T-cell (primary cell): ENCODE measurements around the gene DNAJA4. TPM values are rescaled to one million over a fixed set of nuclear protein-coding genes. Genes with fewer than 3 reads are reported as not detected.

Experiments used
- ATAC-seq, 4 experiments: fragments of 200-7000 bp in 3 of 4; fragments of 150-1000 bp in 1 of 4; cut with Tn5 transposase; replicated peaks in 1 of 4; 1 replicate in 3 of 4; 2 replicates in 1 of 4; pipeline ENCODE4 v1.10.0; 2021; ENCODE audit warnings: moderate library complexity in 3 of 4, mild to moderate bottlenecking in 2 of 4, moderate number of reproducible peaks in 1 of 4
- CTCF ChIA-PET, 2 donors: fragments of 300-600 bp; sonication (Branson Sonifier 250); formaldehyde crosslinking; loops; one replicate each; lab custom pipeline; 2022; ENCODE audit warnings: antibody characterized with exemption in 2 of 2; lab: Charles Lee
- POLR2A ChIA-PET, 2 donors: fragments of 300-600 bp; sonication (Branson Sonifier 250); formaldehyde crosslinking; loops; one replicate each; lab custom pipeline; 2022; ENCODE audit warnings: antibody characterized with exemption in 2 of 2; lab: Charles Lee
- DNase-seq, 35 experiments: peaks; one replicate each; pipeline versions ENCODE4 v3.0.0 to v3.0.0-alpha.2; 2013 to 2023
- H3K27ac ChIP-seq: one replicate; pipeline ENCODE4 v1.5.1; 2013; ENCODE audit warnings: low read length
- H3K27me3 ChIP-seq, 2 experiments: replicated peaks in 1 of 2; 1 replicate in 1 of 2; 2 replicates in 1 of 2; pipeline versions ENCODE4 v1.6.1 to v1.7.0; 2013; ENCODE audit warnings: low read length in 1 of 2, mixed read lengths in 1 of 2; ENCODE audit not compliant: control insufficient read depth in 2 of 2, insufficient read depth in 2 of 2; ENCODE audit errors: extremely low read depth in 1 of 2
- H3K36me3 ChIP-seq, 2 donors: 1 replicate in 1 of 2; 2 replicates in 1 of 2; pipeline versions ENCODE4 v1.6.1 to v1.7.0; 2013; ENCODE audit warnings: low read length in 1 of 2; ENCODE audit not compliant: control insufficient read depth in 2 of 2, insufficient read depth in 1 of 2; ENCODE audit errors: extremely low read depth in 1 of 2
- H3K4me1 ChIP-seq, 2 experiments: 1 replicate in 1 of 2; 2 replicates in 1 of 2; pipeline versions ENCODE4 v1.6.1 to v1.7.0; 2013; ENCODE audit warnings: low read length in 2 of 2, mixed read lengths in 1 of 2; ENCODE audit not compliant: insufficient read depth in 2 of 2, control insufficient read depth in 1 of 2; ENCODE audit errors: extremely low read depth in 1 of 2
- H3K4me3 ChIP-seq, 2 donors: 1 replicate in 1 of 2; 2 replicates in 1 of 2; pipeline versions ENCODE4 v1.5.1 to v1.7.0; 2013; ENCODE audit warnings: mild to moderate bottlenecking in 2 of 2, low read length in 1 of 2, moderate library complexity in 1 of 2; ENCODE audit not compliant: control insufficient read depth in 1 of 2; ENCODE audit errors: extremely low read depth in 1 of 2
- H3K9me3 ChIP-seq: 2 replicates; pipeline ENCODE4 v1.7.0; 2013
- H3K27ac Mint-ChIP-seq, 2 donors: one replicate each; pipeline ENCODE4 v1.8.0; 2020 to 2021; ENCODE audit warnings: mild to moderate bottlenecking in 2 of 2, mixed read lengths in 2 of 2
- H3K27me3 Mint-ChIP-seq, 2 donors: one replicate each; pipeline ENCODE4 v1.8.0; 2021 to 2022; ENCODE audit warnings: mixed read lengths in 2 of 2
- H3K36me3 Mint-ChIP-seq: one replicate; pipeline ENCODE4 v1.8.0; 2021; ENCODE audit warnings: mixed read lengths
- H3K4me1 Mint-ChIP-seq, 3 donors: one replicate each; pipeline ENCODE4 v1.8.0; 2020 to 2022; ENCODE audit warnings: mixed read lengths in 3 of 3, mild to moderate bottlenecking in 1 of 3
- H3K4me3 Mint-ChIP-seq, 3 donors: one replicate each; pipeline ENCODE4 v1.8.0; 2020 to 2022; ENCODE audit warnings: mild to moderate bottlenecking in 3 of 3, mixed read lengths in 3 of 3, moderate library complexity in 3 of 3
- H3K9me3 Mint-ChIP-seq, 3 donors: one replicate each; pipeline ENCODE4 v1.8.0; 2020 to 2022; ENCODE audit warnings: mixed read lengths in 3 of 3
- WGBS: methylation state at CpG from one replicate; pipeline ENCODE4 v1.1.5; 2013; ENCODE audit warnings: missing lambda C conversion rate; ENCODE audit not compliant: insufficient coverage; 5-methylcytosine and 5-hydroxymethylcytosine counted together
- total RNA-seq, 35 experiments: library from RNA in 6 of 35; stranded (reverse) in 6 of 35; fragments of 120-200 nt in 1 of 35; gene quantifications; one replicate each; pipeline versions ENCODE4 v1.2.1 to v1.2.4 and lab custom pipeline; 2013 to 2026

Gene DNAJA4
- total RNA-seq, 5 donors from 2014 or later (not counting 1 experiment from before 2014, with no cell fraction given), result 29.0 to 50.4 (median 32.6) TPM

DNA sequence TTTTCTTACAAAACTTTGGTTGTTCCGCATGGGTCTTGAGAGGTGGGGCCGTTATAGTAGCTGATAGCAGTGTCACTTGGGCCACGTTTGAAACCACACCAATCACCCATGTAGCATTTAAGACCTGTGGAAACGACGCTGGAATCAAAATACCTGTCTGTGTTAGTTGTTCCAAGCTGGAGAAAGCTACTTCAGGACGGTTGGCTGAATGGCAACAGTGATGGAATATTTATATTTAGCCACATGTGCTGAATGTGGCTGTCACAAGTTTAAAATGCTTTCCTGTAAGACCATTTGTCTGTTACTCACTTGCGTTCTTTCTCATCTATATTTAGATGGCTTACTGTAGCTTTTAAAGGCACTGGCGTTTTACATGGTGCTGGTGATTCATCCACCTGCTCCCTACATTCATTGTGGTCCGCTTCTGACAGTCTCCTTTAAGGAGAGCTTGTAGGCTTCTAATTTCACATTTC is 1.4 kb downstream of the DNAJA4 start:
- peak overlapping the region in 1 of 2 donors; percentile 74 for H3K4me3 ChIP-seq
- Mint-ChIP-seq H3K36me3 (peaks cover 4% of the 10 kb centered on the region), H3K4me3 (peak overlapping the region; percentile 76 to 86 (median 83)), H3K9me3 (no peaks in the 10 kb centered on the region), H3K27me3 (no peaks in the 10 kb centered on the region), H3K4me1 (peaks cover 33 to 36% (median 36%) of the 10 kb centered on the region in 3 donors), H3K27ac (peak overlapping the region; percentile 85 to 88)
- DNase-seq, result peak in 1 of 35 experiments; percentile 15
- H3K27me3 ChIP-seq, result no peaks in the 10 kb centered on the region
- ChIA-PET CTCF (interaction anchor here (0.6 to 1.5 kb wide), 4 partner anchors 34 to 162 kb away, joined by 3 to 7 read pairs (median 4); partner anchors contain the start of gene SKIC8 (in 1 of the 2)), POLR2A (interaction anchor here (0.6 to 1.5 kb wide), 4 partner anchors 34 to 171 kb away, joined by 3 to 8 read pairs (median 4); partner anchors contain the start of gene SKIC8 (in 2 of the 2))
- peaks cover 0 to under 1% of the 10 kb centered on the region in 2 donors for H3K36me3 ChIP-seq
- no peak for ATAC-seq
- WGBS, result 70% methylated on average over 2 of the region's 9 CpGs
- H3K9me3 ChIP-seq, result no peaks in the 10 kb centered on the region
- H3K27ac ChIP-seq, result peak overlapping the region; percentile 74
- H3K4me1 ChIP-seq, result peaks cover 10 to 23% of the 10 kb centered on the region in 2 experiments

DNA sequence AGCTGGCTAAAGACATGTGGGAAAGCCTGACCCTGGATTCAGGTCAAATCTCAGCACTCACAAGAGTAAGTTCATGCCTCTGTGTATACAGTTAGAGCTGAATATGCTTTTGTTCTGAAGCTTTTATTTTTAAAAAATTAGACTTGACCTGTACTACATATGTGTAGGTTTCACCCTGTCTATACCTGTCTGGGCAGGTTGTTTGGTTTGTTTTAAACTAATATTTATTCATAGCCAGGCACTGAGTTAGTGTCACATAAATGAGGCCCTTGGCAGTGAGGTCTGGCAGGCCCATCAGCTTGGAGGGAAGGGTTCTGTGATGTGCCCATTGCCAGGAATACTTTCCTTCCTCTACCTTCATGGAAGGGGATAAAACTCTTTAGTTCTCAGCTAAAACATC is 1.9 kb downstream of the DNAJA4 start:
- ATAC-seq (no peak), DNase-seq (no peak)
- POLR2A ChIA-PET, result interaction anchor here (0.6 to 1.4 kb wide), 3 partner anchors 33 to 309 kb away, joined by 5 to 14 read pairs (median 6); partner anchors contain the start of gene SKIC8 (in 1 of the 2)
- Mint-ChIP-seq H3K4me1 (peaks cover 33 to 36% (median 36%) of the 10 kb centered on the region in 3 donors), H3K36me3 (peaks cover 4% of the 10 kb centered on the region), H3K4me3 (peak overlapping the region in 2 of 3 donors; percentile 83 to 86), H3K27me3 (no peaks in the 10 kb centered on the region), H3K9me3 (no peaks in the 10 kb centered on the region), H3K27ac (peak overlapping the region; percentile 85 to 88)
- Histone ChIP-seq H3K4me3 (no peak overlapping the region), H3K27ac (peak overlapping the region; percentile 74), H3K4me1 (peaks cover 10 to 23% of the 10 kb centered on the region in 2 experiments), H3K9me3 (no peaks in the 10 kb centered on the region), H3K27me3 (no peaks in the 10 kb centered on the region), H3K36me3 (peaks cover 0 to 5% of the 10 kb centered on the region in 2 donors)
- CTCF ChIA-PET, result interaction anchor here in 1 of 2 donors (0.6 kb wide), 1 partner anchor 158 kb away, joined by 3 read pairs; no protein-coding TSS in a partner anchor

DNA sequence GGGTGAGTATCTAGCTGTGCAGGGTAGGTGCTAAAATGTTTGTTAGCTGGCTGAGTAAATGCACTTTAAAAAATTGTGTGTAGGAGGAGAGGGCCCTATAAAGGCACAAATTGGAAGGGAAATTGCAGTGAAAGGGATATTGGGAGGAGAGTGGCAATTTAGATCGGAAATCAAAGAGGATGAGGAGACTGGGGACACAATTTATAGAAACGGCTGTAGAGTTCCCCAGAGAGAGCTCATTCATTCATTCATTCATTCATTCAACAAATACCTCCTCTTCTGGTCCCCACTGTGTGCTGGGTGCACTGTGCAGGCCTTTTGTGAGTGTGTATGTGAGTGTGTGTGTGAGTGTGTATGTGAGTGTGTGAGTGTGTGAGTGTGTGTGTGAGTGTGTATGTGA is 2.4 kb downstream of the DNAJA4 start:
- no CpG with 5 or more reads among the region's 2 CpGs for WGBS
- Histone ChIP-seq H3K4me3 (no peak overlapping the region), H3K27me3 (no peaks in the 10 kb centered on the region), H3K27ac (no peak overlapping the region), H3K4me1 (peaks cover 10 to 23% of the 10 kb centered on the region in 2 experiments), H3K36me3 (peaks cover 0 to 10% of the 10 kb centered on the region in 2 donors), H3K9me3 (no peaks in the 10 kb centered on the region)
- ATAC-seq, result no peak
- CTCF ChIA-PET, result no interaction called here
- peaks cover 33 to 36% (median 36%) of the 10 kb centered on the region in 3 donors for H3K4me1 Mint-ChIP-seq
- peak overlapping the region; percentile 15 to 70 for H3K27ac Mint-ChIP-seq
- H3K36me3 Mint-ChIP-seq, result peaks cover 4% of the 10 kb centered on the region
- no peak for DNase-seq
- no peak overlapping the region for H3K4me3 Mint-ChIP-seq
- H3K27me3 Mint-ChIP-seq, result no peaks in the 10 kb centered on the region
- POLR2A ChIA-PET, result interaction anchor here (0.6 to 1.4 kb wide), 2 partner anchors 32 to 310 kb away, joined by 6 to 14 read pairs; partner anchors contain the start of gene SKIC8 (in 1 of the 2)
- H3K9me3 Mint-ChIP-seq, result no peaks in the 10 kb centered on the region

DNA sequence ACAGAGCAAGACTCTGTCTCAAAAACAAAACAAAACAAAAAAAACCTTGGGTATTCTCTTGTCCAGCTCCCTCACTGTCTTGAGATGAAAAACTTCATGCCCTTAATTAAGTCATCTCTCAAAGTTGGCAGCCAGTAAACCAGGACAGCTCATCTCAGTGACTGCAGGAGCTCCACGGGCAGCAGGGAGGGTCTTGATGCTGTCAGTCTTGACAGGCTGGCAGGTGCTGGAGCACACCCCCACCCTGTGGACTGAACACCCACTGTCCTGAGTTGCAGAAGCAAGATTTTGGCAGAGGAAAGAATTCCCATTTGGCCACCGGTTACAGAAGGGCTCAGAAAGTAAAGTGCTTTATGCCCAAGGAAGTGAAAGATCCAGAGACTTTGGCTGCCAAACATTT is 8.0 kb downstream of the DNAJA4 start:
- POLR2A ChIA-PET, result interaction anchor here in 1 of 2 donors (1.4 kb wide), 1 partner anchor 10 kb away, joined by 5 read pairs; no protein-coding TSS in a partner anchor
- Histone ChIP-seq H3K4me3 (no peak overlapping the region), H3K27ac (no peak overlapping the region), H3K27me3 (no peaks in the 10 kb centered on the region), H3K9me3 (no peaks in the 10 kb centered on the region), H3K4me1 (no peaks in the 10 kb centered on the region), H3K36me3 (peaks cover 0 to 48% of the 10 kb centered on the region in 2 donors)
- Mint-ChIP-seq H3K36me3 (peaks cover 17% of the 10 kb centered on the region), H3K27me3 (no peaks in the 10 kb centered on the region), H3K9me3 (no peaks in the 10 kb centered on the region), H3K27ac (no peak overlapping the region), H3K4me1 (peaks cover 9 to 15% (median 14%) of the 10 kb centered on the region in 3 donors), H3K4me3 (no peak overlapping the region)
- WGBS, result 93% methylated on average over 2 of the region's 2 CpGs
- CTCF ChIA-PET, result interaction anchor here in 1 of 2 donors (1.7 kb wide), 1 partner anchor 11 kb away, joined by 3 read pairs; no protein-coding TSS in a partner anchor
- ATAC-seq, result no peak
- DNase-seq, result no peak

DNA sequence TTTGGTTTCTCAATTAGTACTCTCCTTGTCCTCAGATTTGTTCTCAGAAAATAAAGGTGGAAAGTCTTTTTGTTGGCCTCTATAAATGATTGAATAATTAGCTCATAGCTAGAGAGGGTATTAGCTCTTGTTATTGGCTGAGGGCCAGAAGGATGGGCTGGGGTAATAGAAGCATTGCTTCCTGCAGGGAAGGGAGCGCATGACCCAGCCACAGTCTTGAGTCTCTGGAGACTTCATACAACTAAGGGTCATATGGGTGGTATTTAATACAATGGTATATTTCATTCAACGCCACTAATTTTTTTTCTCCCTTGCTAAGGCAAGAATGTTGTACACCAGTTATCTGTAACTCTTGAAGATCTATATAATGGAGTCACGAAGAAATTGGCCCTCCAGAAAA is 8.4 kb downstream of the DNAJA4 start:
- DNase-seq, result no peak
- H3K36me3 Mint-ChIP-seq, result peaks cover 17% of the 10 kb centered on the region
- peaks cover 8 to 11% (median 10%) of the 10 kb centered on the region in 3 donors for H3K4me1 Mint-ChIP-seq
- Histone ChIP-seq H3K36me3 (peaks cover 0 to 50% of the 10 kb centered on the region in 2 donors), H3K9me3 (no peaks in the 10 kb centered on the region), H3K27ac (no peak overlapping the region), H3K4me3 (no peak overlapping the region), H3K27me3 (no peaks in the 10 kb centered on the region), H3K4me1 (no peaks in the 10 kb centered on the region)
- no peak overlapping the region for H3K4me3 Mint-ChIP-seq
- H3K27ac Mint-ChIP-seq, result peak overlapping the region in 1 of 2 donors; percentile 71
- CTCF ChIA-PET, result interaction anchor here in 1 of 2 donors (1.7 kb wide), 1 partner anchor 11 kb away, joined by 3 read pairs; no protein-coding TSS in a partner anchor
- POLR2A ChIA-PET, result interaction anchor here in 1 of 2 donors (1.4 kb wide), 1 partner anchor 9 kb away, joined by 5 read pairs; no protein-coding TSS in a partner anchor
- H3K9me3 Mint-ChIP-seq, result no peaks in the 10 kb centered on the region
- no peak for ATAC-seq
- H3K27me3 Mint-ChIP-seq, result no peaks in the 10 kb centered on the region
- no CpG with 5 or more reads among the region's 3 CpGs for WGBS

DNA sequence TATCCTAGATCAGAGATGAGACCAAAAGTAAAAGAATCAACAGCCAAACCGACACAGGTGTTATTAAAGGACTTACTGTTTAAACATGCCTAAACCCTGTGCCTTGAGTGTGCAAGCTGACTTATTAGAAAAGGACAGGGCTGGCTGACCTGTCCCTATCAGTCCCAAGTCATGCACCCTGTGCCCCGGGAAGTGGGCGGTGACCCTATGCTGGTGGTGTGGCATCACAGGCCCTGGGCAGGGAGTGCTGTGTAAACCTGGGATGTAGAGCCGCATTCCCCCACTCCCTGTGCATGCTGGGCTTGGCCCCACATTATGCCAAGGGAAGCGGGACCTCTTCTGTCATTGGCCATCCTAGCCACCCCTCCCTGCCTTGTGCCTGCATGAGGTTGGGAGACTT is 10.6 kb downstream of the DNAJA4 start:
- DNase-seq, result no peak
- H3K4me3 ChIP-seq, result no peak overlapping the region
- no peak overlapping the region for H3K4me3 Mint-ChIP-seq
- no peak for ATAC-seq
- peaks cover 0 to 2% (median 0%) of the 10 kb centered on the region in 3 donors for H3K4me1 Mint-ChIP-seq
- H3K27ac Mint-ChIP-seq, result no peak overlapping the region
- H3K4me1 ChIP-seq, result no peaks in the 10 kb centered on the region
- H3K36me3 ChIP-seq, result peaks cover 9 to 65% of the 10 kb centered on the region in 2 donors
- no peaks in the 10 kb centered on the region for H3K27me3 Mint-ChIP-seq
- no peak overlapping the region for H3K27ac ChIP-seq
- CTCF ChIA-PET, result interaction anchor here in 1 of 2 donors (0.5 kb wide), 1 partner anchor 11 kb away, joined by 3 read pairs; the partner anchor contains the start of gene DNAJA4
- POLR2A ChIA-PET, result no interaction called here
- no peaks in the 10 kb centered on the region for H3K9me3 ChIP-seq
- no peaks in the 10 kb centered on the region for H3K27me3 ChIP-seq
- H3K36me3 Mint-ChIP-seq, result peaks cover 31% of the 10 kb centered on the region
- 94% methylated on average over 2 of the region's 5 CpGs for WGBS
- H3K9me3 Mint-ChIP-seq, result no peaks in the 10 kb centered on the region
